Peyer's patch (tissue), 4 donors: Measurements from ENCODE around the gene BCL7B. TPM values are rescaled to one million over a fixed set of nuclear protein-coding genes. Genes with fewer than 3 reads are reported as not detected.
"Not testable (repeated sequence)": the region's sequence is repeated elsewhere in the genome, so short reads cannot be mapped to it uniquely, and the experiment has no call there.

Experiments
- DNase-seq, 3 donors: peaks; one replicate each; pipeline ENCODE4 v3.0.0-alpha.2; 2017 to 2019
- H3K27ac ChIP-seq, 4 donors: fragments of 200-600 bp; sonication (generic); one replicate each; pipeline ENCODE4 v1.5.1; 2016 to 2019
- H3K27me3 ChIP-seq, 2 donors: fragments of 200-600 bp; sonication (generic); one replicate each; pipeline ENCODE4 v1.5.1; 2019
- H3K36me3 ChIP-seq, 3 donors: fragments of 200-600 bp; sonication (generic); one replicate each; pipeline ENCODE4 v1.5.1; 2016 to 2019
- H3K4me1 ChIP-seq, 4 donors: fragments of 200-600 bp; sonication (generic); one replicate each; pipeline ENCODE4 v1.5.1; 2016 to 2019
- H3K4me3 ChIP-seq, 4 donors: fragments of 200-600 bp; sonication (generic); 1 replicate in 3 of 4; 2 replicates in 1 of 4; pipeline ENCODE4 v1.5.1; 2016 to 2019; ENCODE audit warnings: mild to moderate bottlenecking in 1 of 4
- H3K9me3 ChIP-seq, 4 donors: fragments of 200-600 bp; sonication (generic); one replicate each; pipeline ENCODE4 v1.5.1; 2016 to 2019; ENCODE audit warnings: mild to moderate bottlenecking in 1 of 4
- CTCF ChIP-seq, 6 experiments: fragments of 450-650 bp in 4 of 6; fragments of 200-600 bp in 2 of 6; sonication (generic) in 1 of 6; IDR thresholded peaks; one replicate each; pipeline ENCODE4 v1.5.1; 2017 to 2019; ENCODE audit warnings: antibody characterized with exemption in 6 of 6, mild to moderate bottlenecking in 3 of 6, moderate library complexity in 1 of 6
- POLR2A ChIP-seq, 2 donors: fragments of 450-650 bp; IDR thresholded peaks; one replicate each; pipeline ENCODE4 v1.5.1; 2017; ENCODE audit warnings: antibody characterized with exemption in 2 of 2, mild to moderate bottlenecking in 2 of 2, moderate library complexity in 2 of 2
- total RNA-seq, 4 donors: library from RNA; depleted of rRNA; stranded (reverse); fragments of >200 nt; gene quantifications; one replicate each; pipeline ENCODE4 v1.1.0, GENCODE V29; 2016

Gene BCL7B
- total RNA-seq, 4 donors from 2014 or later: 63.5 to 73.4 (median 70.6) TPM

DNA sequence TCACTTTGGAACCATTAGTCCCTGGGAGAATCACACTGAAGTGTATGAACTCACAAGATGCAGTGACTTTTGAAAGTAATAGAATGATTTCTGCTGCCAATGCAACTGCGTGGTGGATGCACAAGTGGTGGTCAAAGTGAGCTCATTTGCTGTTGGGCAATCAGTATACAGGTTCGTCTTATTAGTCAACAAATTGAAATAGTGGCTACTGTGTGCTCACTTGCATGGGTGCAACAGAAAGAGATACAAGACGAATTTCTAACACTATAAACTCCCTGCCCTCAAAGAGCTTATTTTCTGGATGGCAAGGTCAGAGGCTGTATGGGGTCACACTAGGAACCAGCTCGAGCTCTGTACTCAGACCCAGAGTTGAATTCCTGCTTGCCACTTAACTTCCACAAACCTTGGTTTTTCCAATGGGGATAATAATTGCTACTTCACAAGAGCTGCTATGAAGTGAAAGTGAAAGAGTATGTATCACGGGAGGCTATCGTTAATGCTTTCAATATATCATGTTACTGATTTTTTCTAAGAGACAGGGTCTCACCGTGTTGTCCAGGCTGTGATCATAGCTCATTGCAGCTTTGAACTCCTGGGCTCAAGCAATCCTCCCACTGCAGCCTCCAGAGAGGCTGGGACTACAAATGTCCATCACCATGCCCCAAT is 8.3 kb upstream of the BCL7B start:
- H3K4me1 ChIP-seq: peaks cover 0 to 6% (median 0%) of the 10 kb centered on the region in 4 donors
- H3K36me3 ChIP-seq: peaks cover 0 to 17% (median 0%) of the 10 kb centered on the region in 3 donors
- peak overlapping the region in 1 of 4 donors; percentile 1 for H3K27ac ChIP-seq
- H3K9me3 ChIP-seq: no peaks in the 10 kb centered on the region
- DNase-seq: no peak
- TF ChIP-seq POLR2A (IDR thresholded peaks at IDR 0.05): no peak
- TF ChIP-seq CTCF (IDR thresholded peaks at IDR 0.05): no peak
- H3K4me3 ChIP-seq: peak overlapping the region; percentile 19 to 46 (median 35)
- no peaks in the 10 kb centered on the region for H3K27me3 ChIP-seq

DNA sequence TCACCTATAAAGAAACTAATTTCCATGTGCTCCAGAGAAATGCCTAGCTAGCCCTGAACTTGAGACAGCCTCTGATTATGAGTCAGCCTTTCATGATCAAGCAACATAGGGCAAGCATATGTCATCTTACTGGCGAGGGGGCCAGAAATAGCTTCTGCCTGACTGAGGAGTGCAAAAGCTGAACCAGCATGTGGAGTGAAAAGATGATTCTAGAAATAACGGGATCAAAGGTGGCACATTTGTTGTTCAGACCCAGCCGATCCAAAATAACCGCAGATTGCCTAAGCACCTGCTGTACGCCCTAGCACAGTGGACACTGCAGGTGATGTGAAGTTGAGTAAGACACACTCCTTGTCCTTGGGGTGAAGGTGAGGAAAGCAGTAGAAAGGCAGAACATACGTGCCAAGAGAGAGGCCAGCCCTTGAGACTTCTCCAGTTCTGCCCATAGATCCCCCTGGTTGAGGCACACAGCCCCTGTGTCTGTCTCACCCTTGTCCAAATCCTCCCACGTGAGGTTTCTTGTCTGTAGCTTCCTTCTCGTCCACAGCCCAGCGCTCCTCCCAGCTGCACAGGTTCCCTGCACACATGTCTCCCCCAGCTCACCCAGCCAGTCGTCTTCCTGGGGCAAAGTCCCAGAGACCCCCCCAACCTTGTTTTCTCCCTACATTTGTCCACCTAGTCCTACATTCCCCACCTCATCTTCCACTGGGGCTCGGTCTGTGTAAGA is 2.8 kb upstream of the BCL7B start:
- no peak overlapping the region for H3K27ac ChIP-seq
- no peak for TF ChIP-seq CTCF (IDR thresholded peaks at IDR 0.05)
- no peak for TF ChIP-seq POLR2A (IDR thresholded peaks at IDR 0.05)
- no peak for DNase-seq

GRCh38 chr7:73557108-73557396 is 438 bp downstream of the BCL7B start:
- H3K9me3 ChIP-seq: no peaks in the 10 kb centered on the region

More for the DNA sequence above, 2.8 kb upstream of the BCL7B start:
- Histone ChIP-seq H3K4me1 (peaks cover 0 to 19% (median 5%) of the 10 kb centered on the region in 4 donors), H3K27me3 (no peaks in the 10 kb centered on the region), H3K9me3 (no peaks in the 10 kb centered on the region), H3K36me3 (no peaks in the 10 kb centered on the region), H3K4me3 (no peak overlapping the region)

GRCh38 chr7:73556208-73557107 is 1.0 kb downstream of the BCL7B start:
- Histone ChIP-seq H3K4me1 (peaks cover 0 to 33% (median 5%) of the 10 kb centered on the region in 4 donors), H3K36me3 (peaks cover 0 to 33% (median 0%) of the 10 kb centered on the region in 3 donors), H3K4me3 (peak overlapping the region; percentile 70 to 97 (median 88)), H3K27ac (peak overlapping the region; percentile 92 to 100 (median 100)), H3K9me3 (no peaks in the 10 kb centered on the region), H3K27me3 (no peaks in the 10 kb centered on the region)
- TF ChIP-seq POLR2A (IDR thresholded peaks at IDR 0.05) (peak in 1 of 2 donors; percentile 77), CTCF (IDR thresholded peaks at IDR 0.05) (no peak)
- DNase-seq: no peak

More at GRCh38 chr7:73557108-73557396, 438 bp downstream of the BCL7B start:
- TF ChIP-seq CTCF (IDR thresholded peaks at IDR 0.05) (no peak), POLR2A (IDR thresholded peaks at IDR 0.05) (no peak)
- Histone ChIP-seq H3K36me3 (peaks cover 0 to 27% (median 0%) of the 10 kb centered on the region in 3 donors), H3K27me3 (no peaks in the 10 kb centered on the region), H3K4me3 (peak overlapping the region; percentile 70 to 97 (median 88)), H3K27ac (peak overlapping the region; percentile 92 to 100 (median 100)), H3K4me1 (peaks cover 0 to 33% (median 5%) of the 10 kb centered on the region in 4 donors)
- peak; percentile 90 to 97 (median 97) for DNase-seq

DNA sequence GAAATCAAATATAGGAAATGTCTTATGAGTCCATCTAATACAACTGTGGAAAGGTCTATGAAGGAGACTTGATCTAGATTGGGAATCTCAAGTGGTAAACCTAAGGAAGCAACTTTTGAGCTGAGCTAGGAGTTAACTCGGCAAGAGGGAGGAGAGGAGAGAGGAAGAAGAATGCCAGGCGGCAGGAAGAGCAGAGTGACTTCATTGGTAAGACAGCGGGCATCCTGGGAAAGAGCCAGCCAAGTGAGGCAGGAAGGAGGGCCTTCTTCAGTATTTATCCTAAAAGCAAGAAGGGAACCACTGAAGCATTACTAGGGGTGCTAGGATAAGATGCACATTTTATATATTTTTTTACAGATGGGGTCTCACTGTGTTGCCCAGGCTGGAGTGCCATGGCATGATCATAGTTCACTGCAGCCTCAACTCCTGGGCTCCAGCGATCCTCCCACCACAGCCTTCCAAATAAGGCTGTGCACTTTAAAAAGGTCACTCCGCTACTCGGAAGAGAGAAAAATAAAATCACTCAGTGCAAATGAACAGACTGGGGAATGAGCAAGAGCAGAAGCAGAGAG is 2.0 kb downstream of the BCL7B start:
- DNase-seq: no peak
- Histone ChIP-seq H3K4me1 (peaks cover 0 to 33% (median 5%) of the 10 kb centered on the region in 4 donors), H3K36me3 (peaks cover 0 to 41% (median 0%) of the 10 kb centered on the region in 3 donors), H3K9me3 (no peaks in the 10 kb centered on the region), H3K27me3 (no peaks in the 10 kb centered on the region), H3K4me3 (peak overlapping the region in 2 of 4 donors; percentile 85 to 97), H3K27ac (peak overlapping the region in 3 of 4 donors; percentile 99 to 100 (median 100))
- TF ChIP-seq POLR2A (IDR thresholded peaks at IDR 0.05) (no peak), CTCF (IDR thresholded peaks at IDR 0.05) (no peak)

DNA sequence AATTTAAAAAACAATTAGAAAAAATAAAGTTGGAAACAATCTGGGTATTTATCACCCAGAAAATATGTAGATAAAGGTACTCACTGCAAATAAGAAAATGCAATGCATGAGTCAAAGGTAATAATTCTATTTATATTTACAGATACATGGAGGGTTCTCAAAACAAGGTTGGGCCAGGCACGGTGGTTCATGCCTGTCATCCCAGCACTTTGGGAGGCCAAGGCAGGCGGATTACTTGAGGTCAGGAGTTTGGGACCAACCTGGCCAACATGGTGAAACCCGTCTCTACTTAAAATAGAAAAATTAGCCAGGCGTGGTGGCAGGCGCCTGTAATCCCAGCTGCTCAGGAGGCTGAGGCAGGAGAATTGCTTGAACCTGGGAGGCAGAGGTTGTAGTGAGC is 7.4 kb downstream of the BCL7B start:
- Histone ChIP-seq H3K36me3 (peaks cover 0 to 90% (median 0%) of the 10 kb centered on the region in 3 donors), H3K4me1 (peaks cover 0 to 17% (median 0%) of the 10 kb centered on the region in 4 donors)
- not testable (repeated sequence) for H3K27me3 ChIP-seq, H3K9me3 ChIP-seq, H3K27ac ChIP-seq, H3K4me3 ChIP-seq, DNase-seq
